ENCODE results near the gene D2HGDH. TPM values are rescaled to one million over a fixed set of nuclear protein-coding genes. Genes with fewer than 3 reads are reported as not detected.

D2HGDH gene
- 10 to 100 TPM; 20.2 to 34.4 (median 23.0) TPM for total RNA-seq

- Histone ChIP-seq H3K36me3 (no peaks in the 10 kb centered on the region), H3K27ac (peak within 1 kb of the TSS; percentile 70 to 87 (median 71)), H3K27me3 (no peaks in the 10 kb centered on the region), H3K4me1 (peaks cover 12 to 24% of the 10 kb centered on the region in 2 donors), H3K4me3 (replicated peaks in 1 of 3) (peak within 1 kb of the TSS; percentile 87 to 94 (median 92)), H3K9me3 (no peaks in the 10 kb centered on the region)
- intact Hi-C loops (cut with DNase I) = loop anchor here (10.0 kb wide), 1 partner anchor 140 kb away; no protein-coding TSS in a partner anchor
- peak; percentile 79 to 83 for TF ChIP-seq POLR2A (IDR thresholded peaks at IDR 0.05)
- TF ChIP-seq CTCF (IDR thresholded peaks at IDR 0.05) = no peak
- peak; percentile 92 to 95 for DNase-seq
- WGBS, 2 donors = 0% methylated on average over 8 of the region's 98 CpGs
Measured at GRCh38 chr2:241734467-241735208, at the start of gene D2HGDH. Gene D2HGDH, plus strand, starts transcription at chr2:241734630. Its CDS starts 595 bp downstream, at chr2:241735225.

- Histone ChIP-seq H3K27ac (peak overlapping the region in 1 of 3 donors; percentile 10), H3K36me3 (peaks cover 0 to 5% of the 10 kb centered on the region in 2 donors), H3K9me3 (no peaks in the 10 kb centered on the region), H3K4me3 (replicated peaks in 1 of 3) (peak overlapping the region; percentile 15 to 87 (median 44)), H3K27me3 (no peaks in the 10 kb centered on the region), H3K4me1 (peaks cover 16 to 23% of the 10 kb centered on the region in 2 donors)
- no peak for TF ChIP-seq POLR2A (IDR thresholded peaks at IDR 0.05)
- peak in 1 of 6 experiments; percentile 2 for TF ChIP-seq CTCF (IDR thresholded peaks at IDR 0.05)
- peak in 1 of 2 donors; percentile 10 for DNase-seq
- intact Hi-C loops (cut with DNase I) = loop anchor here (5.0 kb wide), 1 partner anchor 191 kb away; no protein-coding TSS in a partner anchor
- 0 to 2% methylated on average over 22 to 24 of the region's 37 CpGs for WGBS, 2 donors
Measured at GRCh38 chr2:241686324-241686649, 48.1 kb upstream of the D2HGDH start.

DNA sequence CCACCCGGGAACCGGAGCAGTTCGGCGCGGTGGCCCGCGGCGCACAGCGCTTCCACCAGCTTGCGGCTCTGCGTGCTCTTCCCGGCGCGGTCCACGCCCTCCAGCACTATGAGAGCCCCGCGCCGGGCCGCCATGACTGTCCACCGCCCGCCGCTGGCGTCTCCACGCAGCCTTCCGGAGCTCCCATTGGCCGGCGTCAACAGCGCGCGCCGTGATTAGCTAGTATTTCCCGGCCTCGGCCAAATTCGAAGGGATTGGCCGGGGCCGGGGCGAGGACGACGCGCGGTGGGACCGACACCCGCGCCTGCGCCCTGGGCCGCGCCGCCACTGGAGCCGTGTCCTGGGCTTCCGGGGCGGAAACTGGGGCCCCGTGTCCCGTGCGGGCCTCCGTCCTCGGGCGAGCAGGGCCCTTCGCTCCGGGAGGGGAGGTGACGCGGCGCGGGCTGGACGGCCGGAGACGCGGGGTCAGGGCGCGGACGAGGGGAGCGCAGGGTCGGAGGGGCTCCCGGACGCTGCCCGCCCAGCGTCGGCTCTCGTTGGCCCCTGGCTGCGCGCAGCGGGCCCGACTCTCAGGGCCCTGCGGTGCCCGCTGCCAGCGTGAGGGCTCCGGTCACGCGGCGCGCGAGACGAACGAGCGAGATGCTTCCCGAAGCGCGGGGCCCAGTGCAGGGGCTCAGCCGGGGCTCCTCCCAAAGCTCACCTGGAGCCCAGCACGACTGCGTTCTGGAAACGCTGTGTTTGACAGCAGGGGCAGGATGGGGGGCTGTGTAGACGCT is 47.6 kb upstream of the D2HGDH start, which contains the start of gene DTYMK:
Gene DTYMK, minus strand, starts transcription at position 166 of the 776 bp plus-strand sequence. Its CDS starts 32 bp downstream, at position 134.
- Histone ChIP-seq H3K27me3 (no peaks in the 10 kb centered on the region), H3K36me3 (peaks cover 0 to 5% of the 10 kb centered on the region in 2 donors), H3K4me1 (peaks cover 16 to 23% of the 10 kb centered on the region in 2 donors), H3K4me3 (replicated peaks in 1 of 3) (peak within 1 kb of the TSS; percentile 39 to 87 (median 44)), H3K9me3 (no peaks in the 10 kb centered on the region), H3K27ac (peak within 1 kb of the TSS; percentile 73 to 90 (median 89))
- 1% methylated on average over 23 of the region's 102 CpGs; no CpG with 5 or more reads in 1 of the 2 donors for WGBS, 2 donors
- intact Hi-C loops (cut with DNase I) = loop anchor here (5.0 kb wide), 1 partner anchor 190 kb away; no protein-coding TSS in a partner anchor
- TF ChIP-seq CTCF (IDR thresholded peaks at IDR 0.05) (peak in 1 of 6 experiments; percentile 8), POLR2A (IDR thresholded peaks at IDR 0.05) (peak; percentile 30 to 85)
- DNase-seq = peak; percentile 97

- Histone ChIP-seq H3K36me3 (peaks cover 2 to 5% of the 10 kb centered on the region in 2 donors), H3K9me3 (no peaks in the 10 kb centered on the region), H3K27ac (no peak overlapping the region), H3K4me1 (peaks cover 16 to 23% of the 10 kb centered on the region in 2 donors), H3K4me3 (replicated peaks in 1 of 3) (no peak overlapping the region), H3K27me3 (no peaks in the 10 kb centered on the region)
- no peak for TF ChIP-seq POLR2A (IDR thresholded peaks at IDR 0.05)
- TF ChIP-seq CTCF (IDR thresholded peaks at IDR 0.05) = no peak
- DNase-seq = no peak
- intact Hi-C loops (cut with DNase I) = loop anchor here (5.0 kb wide), 1 partner anchor 188 kb away; no protein-coding TSS in a partner anchor
- WGBS, 2 donors = 93% methylated on average over 10 of the region's 10 CpGs
Measured at GRCh38 chr2:241689306-241689705, 45.1 kb upstream of the D2HGDH start.

Data from thyroid gland (tissue), 4 donors.